ENCODE results near the gene TMEM95.

DNA sequence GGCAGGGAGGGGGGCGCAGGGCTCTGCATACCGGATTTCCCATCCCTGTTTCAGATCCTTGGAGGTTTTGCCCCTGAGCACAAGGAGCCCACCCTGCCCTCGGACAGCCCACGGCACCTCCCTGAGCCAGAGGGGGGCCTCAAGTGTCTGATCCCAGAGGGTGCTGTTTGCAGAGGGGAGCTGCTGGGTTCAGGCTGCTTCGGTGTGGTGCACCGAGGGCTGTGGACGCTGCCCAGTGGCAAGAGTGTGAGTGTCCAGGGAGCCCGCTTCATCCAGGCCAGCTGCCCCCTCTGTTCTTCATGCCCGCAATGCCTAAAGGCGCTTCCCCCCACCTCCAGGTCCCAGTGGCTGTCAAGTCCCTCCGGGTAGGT, 28.4 kb downstream of the TMEM95 start:
- no peak for TF ChIP-seq ZNF274 (IDR thresholded peaks at IDR 0.05; ENCODE audit: low read length)
- no peak for TF ChIP-seq ZNF274 (tag by site-specific recombination; IDR thresholded peaks at IDR 0.05; ENCODE audit: borderline replicate concordance)
- TF ChIP-seq, protein P1, sequence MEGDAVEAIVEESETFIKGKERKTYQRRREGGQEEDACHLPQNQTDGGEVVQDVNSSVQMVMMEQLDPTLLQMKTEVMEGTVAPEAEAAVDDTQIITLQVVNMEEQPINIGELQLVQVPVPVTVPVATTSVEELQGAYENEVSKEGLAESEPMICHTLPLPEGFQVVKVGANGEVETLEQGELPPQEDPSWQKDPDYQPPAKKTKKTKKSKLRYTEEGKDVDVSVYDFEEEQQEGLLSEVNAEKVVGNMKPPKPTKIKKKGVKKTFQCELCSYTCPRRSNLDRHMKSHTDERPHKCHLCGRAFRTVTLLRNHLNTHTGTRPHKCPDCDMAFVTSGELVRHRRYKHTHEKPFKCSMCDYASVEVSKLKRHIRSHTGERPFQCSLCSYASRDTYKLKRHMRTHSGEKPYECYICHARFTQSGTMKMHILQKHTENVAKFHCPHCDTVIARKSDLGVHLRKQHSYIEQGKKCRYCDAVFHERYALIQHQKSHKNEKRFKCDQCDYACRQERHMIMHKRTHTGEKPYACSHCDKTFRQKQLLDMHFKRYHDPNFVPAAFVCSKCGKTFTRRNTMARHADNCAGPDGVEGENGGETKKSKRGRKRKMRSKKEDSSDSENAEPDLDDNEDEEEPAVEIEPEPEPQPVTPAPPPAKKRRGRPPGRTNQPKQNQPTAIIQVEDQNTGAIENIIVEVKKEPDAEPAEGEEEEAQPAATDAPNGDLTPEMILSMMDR (tag by site-specific recombination; IDR thresholded peaks at IDR 0.05), result no peak
- no peak for TF ChIP-seq ZNF112 (tag by site-specific recombination; IDR thresholded peaks at IDR 0.05)
- no peak for TF ChIP-seq SALL2 (tag by site-specific recombination; IDR thresholded peaks at IDR 0.05; ENCODE audit: borderline replicate concordance)
- TF ChIP-seq ZNF664 (tag by site-specific recombination; IDR thresholded peaks at IDR 0.05), result no peak
- TF ChIP-seq ZNF76 (tag by site-specific recombination; IDR thresholded peaks at IDR 0.05; ENCODE audit: borderline replicate concordance, low read depth), result no peak
